ENCODE results near the gene BCL6. TPM values are rescaled to one million over a fixed set of nuclear protein-coding genes. Genes with fewer than 3 reads are reported as not detected.

BCL6 gene
- total RNA-seq, 1 experiment from 2014 or later: 10.2 TPM

GRCh38 chr3:187677604-187678003 lies 67.7 kb downstream of the BCL6 start:
- CTCF ChIA-PET: interaction anchor here (3.2 to 5.4 kb wide), 3 partner anchors 62 to 457 kb away, joined by 56 to 433 read pairs (median 68); no protein-coding TSS in a partner anchor
- H3K4me3 Mint-ChIP-seq: no peak overlapping the region
- ATAC-seq (no peak), DNase-seq (ENCODE audit: low spot score) (no peak)
- H3K4me1 Mint-ChIP-seq: peaks cover 20% of the 10 kb centered on the region
- H3K27ac Mint-ChIP-seq: no peak overlapping the region
- no peaks in the 10 kb centered on the region for H3K36me3 Mint-ChIP-seq
- no peaks in the 10 kb centered on the region for H3K9me3 Mint-ChIP-seq
- POLR2A ChIA-PET: interaction anchor here (3.6 kb wide), 1 partner anchor 359 kb away, joined by 18 read pairs; no protein-coding TSS in a partner anchor
- H3K27me3 Mint-ChIP-seq (ENCODE audit: low read depth): peaks cover 61% of the 10 kb centered on the region
- TF ChIP-seq ZBTB21 (CRISPR knock-in tag; IDR thresholded peaks at IDR 0.05; ENCODE audit: borderline replicate concordance): no peak
- no peak for TF ChIP-seq TEAD1 (CRISPR knock-in tag; IDR thresholded peaks at IDR 0.05)
- no peak for TF ChIP-seq ZSCAN18 (CRISPR knock-in tag; IDR thresholded peaks at IDR 0.05)
- TF ChIP-seq MLX (CRISPR knock-in tag; IDR thresholded peaks at IDR 0.05): no peak
- no peak for TF ChIP-seq TCF7 (CRISPR knock-in tag; IDR thresholded peaks at IDR 0.05; ENCODE audit: low read depth)
- no peak for TF ChIP-seq SMAD3 (CRISPR knock-in tag; IDR thresholded peaks at IDR 0.05; ENCODE audit: borderline replicate concordance)
- TF ChIP-seq NR2C2 (CRISPR knock-in tag; IDR thresholded peaks at IDR 0.05): no peak
- no peak for TF ChIP-seq ATF1 (CRISPR knock-in tag; IDR thresholded peaks at IDR 0.05)
- no peak for TF ChIP-seq ERG (CRISPR knock-in tag; IDR thresholded peaks at IDR 0.05)
- TF ChIP-seq STAT6 (CRISPR knock-in tag; conservative IDR thresholded peaks at IDR 0.05; ENCODE audit: low read depth): no peak
- TF ChIP-seq ZNF396 (CRISPR knock-in tag; IDR thresholded peaks at IDR 0.05; ENCODE audit: borderline replicate concordance): no peak
- TF ChIP-seq ZNF281 (CRISPR knock-in tag; IDR thresholded peaks at IDR 0.05): no peak
- no peak for TF ChIP-seq HMGXB4 (CRISPR knock-in tag; IDR thresholded peaks at IDR 0.05)
- no peak for TF ChIP-seq AFF4 (CRISPR knock-in tag; IDR thresholded peaks at IDR 0.05; ENCODE audit: borderline replicate concordance)
- no peak for TF ChIP-seq PREB (CRISPR knock-in tag; IDR thresholded peaks at IDR 0.05; ENCODE audit: borderline replicate concordance)
- TF ChIP-seq ZNF416 (CRISPR knock-in tag; IDR thresholded peaks at IDR 0.05): no peak
- TF ChIP-seq MYBL2 (CRISPR knock-in tag; IDR thresholded peaks at IDR 0.05): no peak
- TF ChIP-seq E2F5 (CRISPR knock-in tag; IDR thresholded peaks at IDR 0.05): no peak

Measured in WTC11 (cell line).